Trophoblast cell (in vitro differentiated cells and primary cell): ENCODE results near the gene MTHFS.
"Not testable (repeated sequence)": the region's sequence is repeated elsewhere in the genome, so short reads cannot be mapped to it uniquely, and the experiment has no call there.

Source experiments
- DNase-seq, 2 donors: peaks; one replicate each; pipeline ENCODE4 v3.0.0-alpha.2; 2016
- H2AFZ ChIP-seq: 2 replicates; pipeline ENCODE4 v1.6.1; 2013; ENCODE audit warnings: low read length, moderate library complexity, mild to moderate bottlenecking; ENCODE audit not compliant: insufficient read depth, poor library complexity
- H2AK5ac ChIP-seq: 2 replicates; pipeline ENCODE4 v1.6.1; 2013; ENCODE audit warnings: mild to moderate bottlenecking, low read length
- H2BK120ac ChIP-seq: 2 replicates; pipeline ENCODE4 v1.6.1; 2013; ENCODE audit warnings: low read length, mild to moderate bottlenecking, moderate library complexity; ENCODE audit not compliant: insufficient read depth, poor library complexity
- H2BK12ac ChIP-seq: 2 replicates; pipeline ENCODE4 v1.6.1; 2013; ENCODE audit warnings: mild to moderate bottlenecking, low read length, moderate library complexity
- H2BK5ac ChIP-seq: 2 replicates; pipeline ENCODE4 v1.6.1; 2013; ENCODE audit warnings: low read length, low read depth, moderate library complexity, mild to moderate bottlenecking; ENCODE audit not compliant: poor library complexity
- H3K14ac ChIP-seq: 2 replicates; pipeline ENCODE4 v1.6.1; 2013; ENCODE audit warnings: mild to moderate bottlenecking, low read length
- H3K18ac ChIP-seq: 2 replicates; pipeline ENCODE4 v1.6.1; 2013; ENCODE audit warnings: mild to moderate bottlenecking, low read length
- H3K23ac ChIP-seq: 2 replicates; pipeline ENCODE4 v1.6.1; 2013; ENCODE audit warnings: low read length
- H3K27ac ChIP-seq: 2 replicates; pipeline ENCODE4 v1.5.1; 2013; ENCODE audit warnings: low read depth, mild to moderate bottlenecking, inconsistent platforms, low read length, moderate library complexity
- H3K27me3 ChIP-seq: 2 replicates; pipeline ENCODE4 v1.6.1; 2013; ENCODE audit warnings: inconsistent platforms, mild to moderate bottlenecking, low read length, moderate library complexity; ENCODE audit not compliant: insufficient read depth
- H3K36me3 ChIP-seq, 2 experiments: 1 replicate in 1 of 2; 2 replicates in 1 of 2; pipeline ENCODE4 v1.6.1; 2013; ENCODE audit warnings: low read length in 2 of 2, mild to moderate bottlenecking in 2 of 2, moderate library complexity in 1 of 2; ENCODE audit not compliant: insufficient read depth in 2 of 2, control insufficient read depth in 1 of 2
- H3K4ac ChIP-seq: 2 replicates; pipeline ENCODE4 v1.6.1; 2013; ENCODE audit warnings: low read depth, mild to moderate bottlenecking, low read length, moderate library complexity
- H3K4me1 ChIP-seq, 2 experiments: 1 replicate in 1 of 2; 2 replicates in 1 of 2; pipeline ENCODE4 v1.6.1; 2013; ENCODE audit warnings: low read length in 2 of 2, mild to moderate bottlenecking in 2 of 2, moderate library complexity in 1 of 2; ENCODE audit not compliant: insufficient read depth in 2 of 2, control insufficient read depth in 1 of 2
- H3K4me2 ChIP-seq: 2 replicates; pipeline ENCODE4 v1.6.1; 2013; ENCODE audit warnings: inconsistent platforms, mild to moderate bottlenecking, low read length, moderate library complexity
- H3K4me3 ChIP-seq: 2 replicates; pipeline ENCODE4 v1.5.1; 2013; ENCODE audit warnings: mild to moderate bottlenecking, low read depth, low read length, inconsistent platforms
- H3K79me1 ChIP-seq: one replicate; pipeline ENCODE4 v1.6.1; 2013; ENCODE audit warnings: low read length
- H3K79me2 ChIP-seq: 2 replicates; pipeline ENCODE4 v1.6.1; 2013; ENCODE audit warnings: low read length, mild to moderate bottlenecking; ENCODE audit not compliant: control insufficient read depth, insufficient read depth, poor library complexity
- H3K9ac ChIP-seq: 2 replicates; pipeline ENCODE4 v1.6.1; 2013; ENCODE audit warnings: mild to moderate bottlenecking, low read length
- H3K9me3 ChIP-seq: 2 replicates; pipeline ENCODE4 v1.6.1; 2013; ENCODE audit warnings: low read depth, mild to moderate bottlenecking, control low read depth, inconsistent platforms, low read length; ENCODE audit not compliant: insufficient read depth
- H4K12ac ChIP-seq: 2 replicates; pipeline ENCODE4 v1.6.1; 2013; ENCODE audit warnings: low read depth, mild to moderate bottlenecking, low read length, moderate library complexity
- H4K8ac ChIP-seq: 2 replicates; pipeline ENCODE4 v1.6.1; 2013; ENCODE audit warnings: low read depth, mild to moderate bottlenecking, low read length, moderate library complexity
- H4K91ac ChIP-seq: one replicate; pipeline ENCODE4 v1.6.1; 2013; ENCODE audit warnings: low read depth, mild to moderate bottlenecking, low read length, moderate library complexity
- WGBS: extraction: QIAGEN DNeasy Blood & Tissue Kit; methylation state at CpG from one replicate; pipeline ENCODE4 v1.1.7; 2013; ENCODE audit warnings: missing lambda C conversion rate; ENCODE audit not compliant: insufficient read length, insufficient coverage; ENCODE audit errors: extremely low coverage; 5-methylcytosine and 5-hydroxymethylcytosine counted together

Gene MTHFS

GRCh38 chr15:79932447-79932846 is 35.6 kb upstream of the MTHFS start:
- no peaks in the 10 kb centered on the region for H3K27me3 ChIP-seq
- H3K27ac ChIP-seq, result no peak overlapping the region
- no peak overlapping the region for H3K4me2 ChIP-seq
- no CpG with 5 or more reads among the region's 5 CpGs for WGBS
- DNase-seq, result no peak
- H3K9ac ChIP-seq, result no peak overlapping the region
- no peak overlapping the region for H4K91ac ChIP-seq
- H3K18ac ChIP-seq, result no peak overlapping the region
- H2AK5ac ChIP-seq, result no peak overlapping the region
- no peaks in the 10 kb centered on the region for H3K9me3 ChIP-seq
- no peak overlapping the region for H3K4me3 ChIP-seq
- no peak overlapping the region for H4K12ac ChIP-seq
- no peak overlapping the region for H2BK120ac ChIP-seq
- no peak overlapping the region for H3K4ac ChIP-seq
- H3K23ac ChIP-seq, result no peak overlapping the region
- no peak overlapping the region for H3K14ac ChIP-seq
- no peaks in the 10 kb centered on the region for H3K79me1 ChIP-seq
- no peaks in the 10 kb centered on the region for H3K36me3 ChIP-seq
- no peak overlapping the region for H4K8ac ChIP-seq
- H2BK12ac ChIP-seq, result no peak overlapping the region
- no peak overlapping the region for H2BK5ac ChIP-seq
- no peaks in the 10 kb centered on the region for H3K4me1 ChIP-seq
- H2AFZ ChIP-seq, result no peak overlapping the region
- H3K79me2 ChIP-seq, result no peaks in the 10 kb centered on the region

- Histone ChIP-seq H3K23ac (no peak overlapping the region), H3K9me3 (no peaks in the 10 kb centered on the region)
- no CpG with 5 or more reads among the region's 5 CpGs for WGBS
Observed at GRCh38 chr15:79930516-79930915, 33.7 kb upstream of the MTHFS start.

DNA sequence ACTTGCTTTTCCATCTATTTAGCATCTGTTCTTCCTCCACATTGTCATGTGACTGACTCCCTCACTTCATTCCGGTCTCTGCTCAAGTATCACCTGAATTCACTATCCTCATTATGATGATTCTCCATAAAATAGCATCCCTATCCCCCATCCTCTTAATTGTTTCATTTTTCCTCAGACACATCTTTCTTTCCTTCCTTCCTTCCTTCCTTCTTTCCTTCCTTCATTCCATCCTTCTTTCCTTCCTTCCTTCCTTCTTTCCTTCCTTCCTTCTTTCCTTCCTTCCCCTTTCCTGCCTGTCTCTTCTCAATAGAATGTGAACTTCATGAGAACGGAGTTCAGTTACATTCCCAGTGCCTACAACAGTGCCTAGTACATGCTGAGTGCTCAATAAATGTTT is 32.6 kb upstream of the MTHFS start:
- DNase-seq, result no peak
- H3K14ac ChIP-seq, result no peak overlapping the region
- H3K4me3 ChIP-seq, result no peak overlapping the region
- H3K27ac ChIP-seq, result no peak overlapping the region
- peaks cover under 1% of the 10 kb centered on the region for H3K9me3 ChIP-seq
- H4K12ac ChIP-seq, result no peak overlapping the region
- no peak overlapping the region for H3K23ac ChIP-seq
- H3K9ac ChIP-seq, result no peak overlapping the region
- H2BK5ac ChIP-seq, result no peak overlapping the region
- no peak overlapping the region for H3K18ac ChIP-seq
- H3K79me2 ChIP-seq, result no peaks in the 10 kb centered on the region
- no peaks in the 10 kb centered on the region for H3K36me3 ChIP-seq
- H3K79me1 ChIP-seq, result no peaks in the 10 kb centered on the region
- H4K91ac ChIP-seq, result no peak overlapping the region
- H3K27me3 ChIP-seq, result no peaks in the 10 kb centered on the region
- H3K4ac ChIP-seq, result no peak overlapping the region
- WGBS, result no CpG with 5 or more reads among the region's 2 CpGs
- H2BK12ac ChIP-seq, result no peak overlapping the region
- no peak overlapping the region for H2AFZ ChIP-seq
- H3K4me1 ChIP-seq, result no peaks in the 10 kb centered on the region
- H2AK5ac ChIP-seq, result no peak overlapping the region
- no peak overlapping the region for H2BK120ac ChIP-seq
- no peak overlapping the region for H4K8ac ChIP-seq
- H3K4me2 ChIP-seq, result no peak overlapping the region

More at GRCh38 chr15:79930516-79930915, 33.7 kb upstream of the MTHFS start:
- Histone ChIP-seq H2AFZ (no peak overlapping the region), H3K79me1 (no peaks in the 10 kb centered on the region), H2BK120ac (no peak overlapping the region), H3K27ac (no peak overlapping the region), H4K8ac (no peak overlapping the region), H3K36me3 (no peaks in the 10 kb centered on the region), H3K9ac (no peak overlapping the region), H3K14ac (no peak overlapping the region), H2AK5ac (no peak overlapping the region), H2BK12ac (no peak overlapping the region), H3K18ac (no peak overlapping the region), H4K12ac (no peak overlapping the region), H4K91ac (no peak overlapping the region), H2BK5ac (no peak overlapping the region), H3K79me2 (no peaks in the 10 kb centered on the region), H3K4me3 (no peak overlapping the region), H3K4me1 (no peaks in the 10 kb centered on the region), H3K27me3 (no peaks in the 10 kb centered on the region), H3K4ac (no peak overlapping the region), H3K4me2 (no peak overlapping the region)
- peak in 1 of 2 donors; percentile 9 for DNase-seq

DNA sequence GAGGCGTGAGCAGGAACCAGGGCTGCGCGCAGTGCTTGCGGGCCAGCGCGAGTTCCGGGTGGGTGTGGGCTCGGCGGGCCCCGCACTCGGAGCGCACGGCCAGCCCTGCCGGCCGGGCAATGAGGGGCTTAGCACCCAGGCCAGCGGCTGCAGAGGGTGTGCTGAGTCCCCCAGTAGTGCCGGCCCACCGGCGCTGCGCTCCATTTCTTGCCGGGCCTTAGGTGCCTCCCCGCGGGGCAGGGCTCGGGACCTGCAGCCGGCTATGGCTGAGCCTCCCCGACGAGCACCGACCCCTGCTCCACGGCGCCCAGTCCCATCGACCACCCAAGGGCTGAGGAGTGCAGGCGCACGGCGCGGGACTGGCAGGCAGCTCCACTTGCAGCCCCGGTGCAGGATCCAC is 29.3 kb upstream of the MTHFS start:
- H3K27me3 ChIP-seq, H2AK5ac ChIP-seq, H2BK5ac ChIP-seq, H3K14ac ChIP-seq, H2BK120ac ChIP-seq, H3K36me3 ChIP-seq, H3K9ac ChIP-seq, H2AFZ ChIP-seq, H4K8ac ChIP-seq, H3K4ac ChIP-seq, H2BK12ac ChIP-seq, H3K23ac ChIP-seq, H3K9me3 ChIP-seq, H3K27ac ChIP-seq, H3K18ac ChIP-seq, H3K4me3 ChIP-seq, H3K4me2 ChIP-seq, H4K91ac ChIP-seq, DNase-seq, H3K4me1 ChIP-seq, H4K12ac ChIP-seq: not testable (repeated sequence)
- peaks cover 10% of the 10 kb centered on the region for H3K79me2 ChIP-seq
- WGBS, result no CpG with 5 or more reads among the region's 36 CpGs
- peaks cover 12% of the 10 kb centered on the region for H3K79me1 ChIP-seq
